ENCODE measurements around the gene ETFB. TPM values are rescaled to one million over a fixed set of nuclear protein-coding genes. Genes with fewer than 3 reads are reported as not detected.

ETFB gene
- total RNA-seq, 1 donor from 2014 or later: 55.1 TPM

DNA sequence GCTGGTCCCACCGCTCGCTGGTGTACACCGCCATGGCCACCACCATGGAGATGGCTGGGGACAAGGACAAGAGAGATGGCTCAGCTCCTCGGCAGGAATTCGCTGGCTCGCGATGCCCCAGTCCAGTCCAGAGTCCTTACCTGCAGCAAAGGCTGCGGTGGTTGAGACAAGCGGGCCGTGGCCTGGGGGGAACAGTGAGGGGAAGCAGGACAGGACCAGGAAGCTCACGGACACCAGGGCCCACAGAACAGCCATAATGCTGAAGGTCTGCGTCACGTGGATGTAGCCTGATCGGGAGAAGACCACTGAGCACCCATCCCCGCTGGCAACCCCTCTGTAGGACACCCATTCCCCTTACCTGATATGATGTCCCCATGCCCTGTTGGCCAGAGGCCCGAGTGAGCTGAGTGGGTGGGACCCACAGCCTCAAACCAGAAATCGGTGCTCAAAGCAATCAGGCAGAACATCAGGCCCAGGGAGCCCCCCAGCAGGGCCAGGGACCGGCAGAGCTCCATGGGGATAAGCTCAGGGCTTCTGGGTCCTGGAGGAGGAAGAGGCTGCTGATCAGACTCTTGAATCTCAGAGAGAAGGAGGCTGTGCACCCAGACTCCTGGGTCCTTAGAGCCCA, 5.9 kb upstream of the ETFB start:
- TF ChIP-seq, protein P1, sequence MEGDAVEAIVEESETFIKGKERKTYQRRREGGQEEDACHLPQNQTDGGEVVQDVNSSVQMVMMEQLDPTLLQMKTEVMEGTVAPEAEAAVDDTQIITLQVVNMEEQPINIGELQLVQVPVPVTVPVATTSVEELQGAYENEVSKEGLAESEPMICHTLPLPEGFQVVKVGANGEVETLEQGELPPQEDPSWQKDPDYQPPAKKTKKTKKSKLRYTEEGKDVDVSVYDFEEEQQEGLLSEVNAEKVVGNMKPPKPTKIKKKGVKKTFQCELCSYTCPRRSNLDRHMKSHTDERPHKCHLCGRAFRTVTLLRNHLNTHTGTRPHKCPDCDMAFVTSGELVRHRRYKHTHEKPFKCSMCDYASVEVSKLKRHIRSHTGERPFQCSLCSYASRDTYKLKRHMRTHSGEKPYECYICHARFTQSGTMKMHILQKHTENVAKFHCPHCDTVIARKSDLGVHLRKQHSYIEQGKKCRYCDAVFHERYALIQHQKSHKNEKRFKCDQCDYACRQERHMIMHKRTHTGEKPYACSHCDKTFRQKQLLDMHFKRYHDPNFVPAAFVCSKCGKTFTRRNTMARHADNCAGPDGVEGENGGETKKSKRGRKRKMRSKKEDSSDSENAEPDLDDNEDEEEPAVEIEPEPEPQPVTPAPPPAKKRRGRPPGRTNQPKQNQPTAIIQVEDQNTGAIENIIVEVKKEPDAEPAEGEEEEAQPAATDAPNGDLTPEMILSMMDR (IDR thresholded peaks at IDR 0.05; ENCODE audit: unreplicated experiment): no peak
- H3K9me3 Mint-ChIP-seq (ENCODE audit: unreplicated experiment): no peaks in the 10 kb centered on the region
- DNase-seq (ENCODE audit: low spot score): no peak
- H3K4me1 Mint-ChIP-seq (ENCODE audit: unreplicated experiment): peaks cover 9% of the 10 kb centered on the region
- peaks cover 7% of the 10 kb centered on the region for H3K27me3 Mint-ChIP-seq (ENCODE audit: unreplicated experiment)
- H3K27ac Mint-ChIP-seq (ENCODE audit: unreplicated experiment): no peak overlapping the region
- peaks cover 6% of the 10 kb centered on the region for H3K36me3 Mint-ChIP-seq (ENCODE audit: low read depth, unreplicated experiment)
- no peak overlapping the region for H3K4me3 Mint-ChIP-seq (ENCODE audit: unreplicated experiment)

DNA sequence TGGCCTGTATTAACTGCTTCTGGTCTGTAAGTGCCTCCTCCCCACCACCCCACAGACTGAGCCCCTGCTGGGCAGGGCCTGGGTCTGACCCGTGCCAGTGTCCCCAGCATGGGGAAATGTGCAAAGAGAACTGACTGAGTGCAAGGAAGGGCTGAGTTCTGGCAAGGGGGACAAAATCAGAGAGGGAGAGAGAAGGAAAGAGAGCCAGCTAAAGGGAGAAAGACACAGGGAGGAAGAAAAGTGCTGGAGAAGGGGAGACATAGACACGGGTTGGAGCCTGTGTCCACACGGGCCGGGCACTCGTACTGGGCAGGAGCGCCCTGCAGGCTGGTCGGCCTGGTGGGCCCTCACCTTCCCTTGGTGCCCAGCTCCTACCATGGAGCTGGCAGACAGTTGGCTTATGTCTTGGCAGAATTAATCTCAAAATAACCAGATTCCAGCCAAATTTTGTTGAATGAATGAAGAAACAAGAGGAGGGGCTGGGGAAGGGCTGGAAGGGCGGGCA, 5.0 kb upstream of the ETFB start:
- no peak overlapping the region for H3K4me3 Mint-ChIP-seq (ENCODE audit: unreplicated experiment)
- no peak for DNase-seq (ENCODE audit: low spot score)

DNA sequence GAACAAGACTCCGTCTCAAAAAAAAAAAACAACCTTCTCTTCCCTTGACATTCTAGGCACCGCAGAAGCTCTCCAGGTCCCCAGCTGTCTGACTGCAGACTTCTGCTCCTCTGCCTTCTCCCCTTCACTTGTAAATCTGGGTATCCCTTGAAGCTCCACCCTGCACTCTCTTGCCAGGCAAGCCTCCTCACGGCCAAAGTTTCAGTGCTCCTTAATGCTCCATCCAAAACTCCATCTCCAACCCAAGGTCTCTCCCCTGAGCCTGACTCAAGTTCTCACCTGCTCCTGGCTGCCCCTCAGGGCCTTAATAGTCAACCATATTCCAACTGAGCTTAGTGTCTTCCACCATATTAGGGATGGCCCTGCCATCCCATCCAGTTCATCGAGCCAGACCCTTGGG, 4.0 kb upstream of the ETFB start:
- DNase-seq (ENCODE audit: low spot score): no peak
- peaks cover 18% of the 10 kb centered on the region for H3K4me1 Mint-ChIP-seq (ENCODE audit: unreplicated experiment)
- peak overlapping the region; percentile 59 for H3K4me3 Mint-ChIP-seq (ENCODE audit: unreplicated experiment)
- no peak overlapping the region for H3K27ac Mint-ChIP-seq (ENCODE audit: unreplicated experiment)
- peaks cover 17% of the 10 kb centered on the region for H3K27me3 Mint-ChIP-seq (ENCODE audit: unreplicated experiment)
- H3K36me3 Mint-ChIP-seq (ENCODE audit: low read depth, unreplicated experiment): peaks cover 10% of the 10 kb centered on the region
- H3K9me3 Mint-ChIP-seq (ENCODE audit: unreplicated experiment): no peaks in the 10 kb centered on the region
- TF ChIP-seq, protein P1 (IDR thresholded peaks at IDR 0.05; ENCODE audit: unreplicated experiment): no peak

More for the DNA sequence above, 5.0 kb upstream of the ETFB start:
- Mint-ChIP-seq H3K36me3 (ENCODE audit: low read depth, unreplicated experiment) (peaks cover 6% of the 10 kb centered on the region), H3K27me3 (ENCODE audit: unreplicated experiment) (peaks cover 12% of the 10 kb centered on the region), H3K9me3 (ENCODE audit: unreplicated experiment) (no peaks in the 10 kb centered on the region), H3K4me1 (ENCODE audit: unreplicated experiment) (peaks cover 13% of the 10 kb centered on the region), H3K27ac (ENCODE audit: unreplicated experiment) (no peak overlapping the region)
- TF ChIP-seq, protein P1 (IDR thresholded peaks at IDR 0.05; ENCODE audit: unreplicated experiment): no peak

DNA sequence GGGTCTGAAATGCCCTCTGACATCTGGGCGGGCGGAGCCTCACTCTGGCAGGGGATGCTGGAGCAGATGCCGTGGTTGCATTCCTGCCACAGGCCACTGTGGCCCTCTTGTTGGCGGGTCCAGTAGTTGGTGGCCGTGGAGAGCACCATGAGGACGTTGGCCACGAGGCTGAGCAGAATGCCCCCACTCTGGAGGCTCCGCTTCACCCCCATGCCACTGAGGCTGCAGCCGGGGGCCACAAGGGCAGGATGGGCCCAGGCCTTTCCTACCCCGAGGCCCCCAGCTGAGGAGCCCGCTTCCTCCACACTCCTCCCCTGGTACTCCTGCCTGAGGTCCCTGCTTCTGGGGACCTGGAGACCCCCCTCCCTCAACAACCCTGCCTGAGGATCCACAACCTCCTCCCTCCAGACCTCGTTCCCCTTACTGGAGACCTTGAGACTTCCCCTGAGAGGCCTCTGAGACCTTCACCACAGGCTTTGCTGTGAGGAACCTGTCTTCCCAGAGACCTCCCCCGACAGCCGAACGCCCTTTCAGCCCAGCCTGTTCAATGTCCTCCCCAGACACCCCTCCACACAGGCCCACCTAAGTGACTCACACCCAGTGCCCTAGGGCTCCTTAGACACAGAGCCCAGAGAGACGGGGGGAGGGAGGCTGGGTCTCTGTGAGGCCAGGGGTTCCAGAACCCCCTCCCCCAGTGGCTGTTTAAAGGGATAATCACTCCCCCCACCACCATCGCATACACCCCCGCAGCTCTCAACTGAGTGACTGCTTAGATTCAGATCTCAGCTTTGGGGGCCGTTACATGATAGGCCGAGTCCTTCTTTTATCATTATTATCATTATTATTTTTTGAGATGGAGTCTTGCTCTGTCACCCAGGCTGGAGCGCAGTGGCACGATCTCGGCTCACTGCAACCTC, 2.4 kb upstream of the ETFB start, which contains the start of gene CLDND2:
Gene CLDND2, minus strand, starts transcription at position 638 of the 917 bp plus-strand sequence. Its CDS starts 426 bp downstream, at position 212.
- TF ChIP-seq, protein P1 (IDR thresholded peaks at IDR 0.05; ENCODE audit: unreplicated experiment): no peak
- peaks cover 10% of the 10 kb centered on the region for H3K36me3 Mint-ChIP-seq (ENCODE audit: low read depth, unreplicated experiment)
- peak within 1 kb of the TSS; percentile 96 for H3K4me3 Mint-ChIP-seq (ENCODE audit: unreplicated experiment)
- H3K4me1 Mint-ChIP-seq (ENCODE audit: unreplicated experiment): peaks cover 22% of the 10 kb centered on the region
- DNase-seq (ENCODE audit: low spot score): no peak
- no peak within 1 kb of the TSS for H3K27ac Mint-ChIP-seq (ENCODE audit: unreplicated experiment)
- H3K27me3 Mint-ChIP-seq (ENCODE audit: unreplicated experiment): peaks cover 15% of the 10 kb centered on the region
- no peaks in the 10 kb centered on the region for H3K9me3 Mint-ChIP-seq (ENCODE audit: unreplicated experiment)

Data from endothelial cell (in vitro differentiated cells).